ENCODE data around the gene CDH13. TPM values are rescaled to one million over a fixed set of nuclear protein-coding genes. Genes with fewer than 3 reads are reported as not detected.

CDH13 gene
- total and polyA plus RNA-seq, 10 of the 15 experiments (the other 5 are each of a cell fraction or from before 2014, with no cell fraction given), result under 0.01 to 0.05 TPM; not detected in 8

DNA sequence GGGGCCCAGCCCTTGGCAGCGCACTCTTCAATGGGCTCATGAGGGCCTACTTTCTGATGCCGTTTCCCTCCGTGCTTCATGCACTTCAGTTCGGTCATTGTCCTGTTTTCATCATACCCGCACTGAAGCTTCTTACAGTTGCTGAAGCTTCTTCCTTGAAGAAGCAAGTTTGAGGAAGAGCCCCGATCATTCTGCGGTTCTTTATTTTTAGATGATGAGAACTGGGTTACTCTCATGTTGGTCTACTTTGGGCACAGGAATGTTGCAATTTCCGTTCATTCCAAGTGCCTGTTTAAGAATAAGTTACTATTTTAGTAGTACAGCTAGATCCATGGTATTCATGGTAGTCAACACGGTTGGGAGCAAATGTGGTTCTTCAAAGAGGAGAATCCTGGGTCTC, 593.3 kb downstream of the CDH13 start:
- no peak overlapping the region for H3K27ac ChIP-seq (ENCODE audit: control insufficient read depth, insufficient read depth)
- no TSS peak for BruUV-seq (replicated peaks)
- H3K4me1 ChIP-seq (ENCODE audit: control insufficient read depth, insufficient read depth, low read length), result no peaks in the 10 kb centered on the region
- no peak overlapping the region for H2AFZ ChIP-seq (ENCODE audit: control insufficient read depth, low read depth, low read length)
- DNase-seq (ENCODE audit: low read depth, low spot score) (no peak), ATAC-seq (no peak), FAIRE-seq (no peak)
- no peaks in the 10 kb centered on the region for H3K79me2 ChIP-seq (ENCODE audit: control insufficient read depth, insufficient read depth, low read length)
- SMC1A ChIA-PET (ENCODE audit: uncharacterized antibody, unreplicated experiment), result no interaction called here
- RAD21 ChIA-PET (ENCODE audit: unreplicated experiment), result no interaction called here
- POLR2A ChIA-PET, result no interaction called here
- H3K36me3 ChIP-seq (ENCODE audit: control insufficient read depth in 2 of 2, insufficient read depth in 2 of 2, low read length in 1 of 2), result no peaks in the 10 kb centered on the region
- no peak overlapping the region for H3K4me2 ChIP-seq (ENCODE audit: control insufficient read depth, insufficient read depth)
- no peaks in the 10 kb centered on the region for H3K27me3 ChIP-seq (replicated peaks in 1 of 2; ENCODE audit: control insufficient read depth in 2 of 2, insufficient read depth in 2 of 2, low read length in 1 of 2)
- in situ Hi-C loops (cut with MboI), result no loop called here
- no peaks in the 10 kb centered on the region for H4K20me1 ChIP-seq (ENCODE audit: control insufficient read depth, insufficient read depth)
- H3K4me3 ChIP-seq, result no peak overlapping the region
- intact Hi-C loops (cut with micrococcal nuclease; ENCODE audit: unreplicated experiment), result no loop called here
- 48% methylated on average over 9 of the region's 9 CpGs for WGBS (ENCODE audit: insufficient coverage, insufficient replicate concordance, low lambda C conversion rate, missing lambda C conversion rate)
- no peak overlapping the region for H3K9ac ChIP-seq (ENCODE audit: control insufficient read depth, insufficient read depth, low read length)
- H3K9me3 ChIP-seq (replicated peaks; ENCODE audit: control insufficient read depth, insufficient read depth, low read length), result no peaks in the 10 kb centered on the region
- TF ChIP-seq MYB (IDR thresholded peaks at IDR 0.05; ENCODE audit: borderline replicate concordance, low read depth, low read length), result no peak
- no peak for TF ChIP-seq SMARCA5 (IDR thresholded peaks at IDR 0.05)
- TF ChIP-seq, protein P1, sequence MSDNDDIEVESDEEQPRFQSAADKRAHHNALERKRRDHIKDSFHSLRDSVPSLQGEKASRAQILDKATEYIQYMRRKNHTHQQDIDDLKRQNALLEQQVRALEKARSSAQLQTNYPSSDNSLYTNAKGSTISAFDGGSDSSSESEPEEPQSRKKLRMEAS (IDR thresholded peaks at IDR 0.05; ENCODE audit: low read depth, low read length), result no peak
- TF ChIP-seq NRF1 (conservative IDR thresholded peaks at IDR 0.05; ENCODE audit: low read depth, low read length), result no peak
- TF ChIP-seq ZBED1 (IDR thresholded peaks at IDR 0.05; ENCODE audit: borderline replicate concordance), result no peak
- TF ChIP-seq GABPA (IDR thresholded peaks at IDR 0.05; ENCODE audit: low read depth), result no peak
- TF ChIP-seq, protein P2, sequence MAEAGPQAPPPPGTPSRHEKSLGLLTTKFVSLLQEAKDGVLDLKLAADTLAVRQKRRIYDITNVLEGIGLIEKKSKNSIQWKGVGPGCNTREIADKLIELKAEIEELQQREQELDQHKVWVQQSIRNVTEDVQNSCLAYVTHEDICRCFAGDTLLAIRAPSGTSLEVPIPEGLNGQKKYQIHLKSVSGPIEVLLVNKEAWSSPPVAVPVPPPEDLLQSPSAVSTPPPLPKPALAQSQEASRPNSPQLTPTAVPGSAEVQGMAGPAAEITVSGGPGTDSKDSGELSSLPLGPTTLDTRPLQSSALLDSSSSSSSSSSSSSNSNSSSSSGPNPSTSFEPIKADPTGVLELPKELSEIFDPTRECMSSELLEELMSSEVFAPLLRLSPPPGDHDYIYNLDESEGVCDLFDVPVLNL (IDR thresholded peaks at IDR 0.05; ENCODE audit: low read depth, low read length), result no peak
- CTCF ChIA-PET, result no interaction called here

DNA sequence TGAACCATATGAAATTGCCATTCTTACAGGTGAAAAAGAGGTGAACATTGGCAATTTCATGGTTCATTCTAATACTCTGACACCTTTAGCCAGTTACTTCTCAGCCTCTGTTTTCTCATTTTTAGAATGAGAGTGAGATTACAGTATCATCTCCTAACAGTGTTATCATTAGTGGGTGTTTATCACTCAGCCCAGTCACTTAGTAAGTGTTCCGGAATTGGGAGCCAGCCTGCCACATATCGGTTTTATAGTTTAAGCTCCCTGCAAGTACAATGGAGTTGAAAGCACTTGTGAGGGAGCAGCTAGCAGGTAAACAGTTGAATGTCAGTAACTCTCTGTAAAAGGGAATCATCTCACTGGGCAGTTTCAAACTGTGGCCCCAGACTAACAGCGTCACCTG, 597.9 kb downstream of the CDH13 start:
- in situ Hi-C loops (cut with MboI), result no loop called here
- 58% methylated on average over 3 of the region's 3 CpGs for WGBS (ENCODE audit: insufficient coverage, insufficient replicate concordance, low lambda C conversion rate, missing lambda C conversion rate)
- DNase-seq (ENCODE audit: low read depth, low spot score), result no peak
- TF ChIP-seq BCL11A (IDR thresholded peaks at IDR 0.05; ENCODE audit: low read depth, low read length) (no peak), KAT2A (conservative IDR thresholded peaks at IDR 0.05; ENCODE audit: control insufficient read depth, low read depth, low read length) (no peak), ZSCAN29 (IDR thresholded peaks at IDR 0.05) (no peak), ZNF207 (IDR thresholded peaks at IDR 0.05; ENCODE audit: borderline replicate concordance) (no peak), CBX3 (IDR thresholded peaks at IDR 0.05; ENCODE audit: borderline replicate concordance, low read depth) (no peak), MYC (IDR thresholded peaks at IDR 0.05; ENCODE audit: insufficient read depth, insufficient read length, insufficient replicate concordance, low read length, severe bottlenecking) (no peak), YY1 (IDR thresholded peaks at IDR 0.05; ENCODE audit: low read depth, low read length) (no peak), SP1 (IDR thresholded peaks at IDR 0.05; ENCODE audit: low read depth, low read length) (no peak)
- TF ChIP-seq, protein P3, sequence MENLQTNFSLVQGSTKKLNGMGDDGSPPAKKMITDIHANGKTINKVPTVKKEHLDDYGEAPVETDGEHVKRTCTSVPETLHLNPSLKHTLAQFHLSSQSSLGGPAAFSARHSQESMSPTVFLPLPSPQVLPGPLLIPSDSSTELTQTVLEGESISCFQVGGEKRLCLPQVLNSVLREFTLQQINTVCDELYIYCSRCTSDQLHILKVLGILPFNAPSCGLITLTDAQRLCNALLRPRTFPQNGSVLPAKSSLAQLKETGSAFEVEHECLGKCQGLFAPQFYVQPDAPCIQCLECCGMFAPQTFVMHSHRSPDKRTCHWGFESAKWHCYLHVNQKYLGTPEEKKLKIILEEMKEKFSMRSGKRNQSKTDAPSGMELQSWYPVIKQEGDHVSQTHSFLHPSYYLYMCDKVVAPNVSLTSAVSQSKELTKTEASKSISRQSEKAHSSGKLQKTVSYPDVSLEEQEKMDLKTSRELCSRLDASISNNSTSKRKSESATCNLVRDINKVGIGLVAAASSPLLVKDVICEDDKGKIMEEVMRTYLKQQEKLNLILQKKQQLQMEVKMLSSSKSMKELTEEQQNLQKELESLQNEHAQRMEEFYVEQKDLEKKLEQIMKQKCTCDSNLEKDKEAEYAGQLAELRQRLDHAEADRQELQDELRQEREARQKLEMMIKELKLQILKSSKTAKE (IDR thresholded peaks at IDR 0.05; ENCODE audit: low read depth, poor library complexity, severe bottlenecking), result no peak

More for the DNA sequence above, 597.9 kb downstream of the CDH13 start:
- no peak for FAIRE-seq
- no TSS peak for BruUV-seq (replicated peaks)
- intact Hi-C loops (cut with micrococcal nuclease; ENCODE audit: unreplicated experiment), result no loop called here
- H3K79me2 ChIP-seq (ENCODE audit: control insufficient read depth, insufficient read depth, low read length), result no peaks in the 10 kb centered on the region
- no peaks in the 10 kb centered on the region for H3K9me3 ChIP-seq (replicated peaks; ENCODE audit: control insufficient read depth, insufficient read depth, low read length)
- H3K4me1 ChIP-seq (ENCODE audit: control insufficient read depth, insufficient read depth, low read length), result no peaks in the 10 kb centered on the region
- H3K4me3 ChIP-seq, result no peak overlapping the region
- ChIA-PET RAD21 (ENCODE audit: unreplicated experiment) (no interaction called here), POLR2A (no interaction called here), CTCF (no interaction called here), SMC1A (ENCODE audit: uncharacterized antibody, unreplicated experiment) (no interaction called here)
- no peak for ATAC-seq
- no peak overlapping the region for H2AFZ ChIP-seq (ENCODE audit: control insufficient read depth, low read depth, low read length)
- H3K36me3 ChIP-seq (ENCODE audit: control insufficient read depth in 2 of 2, insufficient read depth in 2 of 2, low read length in 1 of 2), result no peaks in the 10 kb centered on the region
- H3K4me2 ChIP-seq (ENCODE audit: control insufficient read depth, insufficient read depth), result no peak overlapping the region
- H3K9ac ChIP-seq (ENCODE audit: control insufficient read depth, insufficient read depth, low read length), result no peak overlapping the region
- no peaks in the 10 kb centered on the region for H4K20me1 ChIP-seq (ENCODE audit: control insufficient read depth, insufficient read depth)
- no peak overlapping the region for H3K27ac ChIP-seq (ENCODE audit: control insufficient read depth, insufficient read depth)
- no peaks in the 10 kb centered on the region; a peak in 2 of 4 replicates for H3K27me3 ChIP-seq (replicated peaks in 1 of 2; ENCODE audit: control insufficient read depth in 2 of 2, insufficient read depth in 2 of 2, low read length in 1 of 2)
